Measurements from ENCODE around the gene SHISA9. TPM values are rescaled to one million over a fixed set of nuclear protein-coding genes. Genes with fewer than 3 reads are reported as not detected.

Gene SHISA9
- total RNA-seq, 3 donors from 2014 or later = 0.87 to 7.3 (median 3.0) TPM

DNA sequence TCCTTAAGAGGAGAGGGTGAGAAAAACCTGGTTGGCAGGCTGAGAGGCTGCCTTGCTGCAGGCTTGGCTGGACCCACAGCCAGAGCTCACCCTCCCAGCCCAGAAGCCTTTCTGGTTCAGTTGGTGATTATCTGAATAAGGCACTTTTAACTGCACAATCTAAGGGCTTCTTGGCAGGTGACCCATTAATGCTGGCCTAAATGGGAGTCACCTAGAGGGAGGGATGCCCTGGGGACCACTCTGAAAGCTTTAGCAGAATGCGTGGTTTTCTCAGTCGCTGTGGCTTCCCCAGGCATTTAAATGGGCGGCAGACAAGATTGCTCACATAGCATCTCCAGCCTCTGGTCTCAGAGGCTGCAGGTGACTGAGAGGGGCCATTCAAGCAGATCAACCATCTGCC lies 33.2 kb upstream of the SHISA9 start:
- no peaks in the 10 kb centered on the region for H3K4me1 ChIP-seq (ENCODE audit: low read depth)
- H3K4me3 ChIP-seq = no peak overlapping the region
- TF ChIP-seq, protein P1, sequence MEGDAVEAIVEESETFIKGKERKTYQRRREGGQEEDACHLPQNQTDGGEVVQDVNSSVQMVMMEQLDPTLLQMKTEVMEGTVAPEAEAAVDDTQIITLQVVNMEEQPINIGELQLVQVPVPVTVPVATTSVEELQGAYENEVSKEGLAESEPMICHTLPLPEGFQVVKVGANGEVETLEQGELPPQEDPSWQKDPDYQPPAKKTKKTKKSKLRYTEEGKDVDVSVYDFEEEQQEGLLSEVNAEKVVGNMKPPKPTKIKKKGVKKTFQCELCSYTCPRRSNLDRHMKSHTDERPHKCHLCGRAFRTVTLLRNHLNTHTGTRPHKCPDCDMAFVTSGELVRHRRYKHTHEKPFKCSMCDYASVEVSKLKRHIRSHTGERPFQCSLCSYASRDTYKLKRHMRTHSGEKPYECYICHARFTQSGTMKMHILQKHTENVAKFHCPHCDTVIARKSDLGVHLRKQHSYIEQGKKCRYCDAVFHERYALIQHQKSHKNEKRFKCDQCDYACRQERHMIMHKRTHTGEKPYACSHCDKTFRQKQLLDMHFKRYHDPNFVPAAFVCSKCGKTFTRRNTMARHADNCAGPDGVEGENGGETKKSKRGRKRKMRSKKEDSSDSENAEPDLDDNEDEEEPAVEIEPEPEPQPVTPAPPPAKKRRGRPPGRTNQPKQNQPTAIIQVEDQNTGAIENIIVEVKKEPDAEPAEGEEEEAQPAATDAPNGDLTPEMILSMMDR (IDR thresholded peaks at IDR 0.05) = no peak
- no peak for ATAC-seq
- no peaks in the 10 kb centered on the region for H3K36me3 ChIP-seq (ENCODE audit: low read depth)
- DNase-seq = no peak
- intact Hi-C loops (cut with DNase I, micrococcal nuclease) = no loop called here
- H3K9me3 ChIP-seq = no peaks in the 10 kb centered on the region

DNA sequence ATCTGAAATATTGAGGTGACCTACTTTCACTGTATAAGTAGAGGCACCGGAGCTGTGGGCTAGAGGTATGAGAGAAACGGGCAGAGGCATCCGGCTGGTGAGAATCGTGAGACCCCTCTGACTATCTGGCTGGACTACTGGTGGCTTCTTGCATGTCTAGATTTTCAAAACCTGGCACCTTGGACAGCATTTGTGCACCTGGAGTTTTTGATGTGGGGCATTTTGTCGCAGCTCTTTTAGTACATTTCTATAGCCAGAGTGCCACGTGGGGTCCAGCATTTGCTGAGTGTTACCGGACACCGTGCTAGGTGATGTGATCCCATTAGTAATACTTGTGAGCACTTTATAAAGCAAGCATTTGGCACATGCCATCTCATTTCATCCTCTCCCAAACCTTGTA lies 32.6 kb upstream of the SHISA9 start:
- DNase-seq (no peak), ATAC-seq (no peak)
- Histone ChIP-seq H3K4me3 (no peak overlapping the region), H3K9me3 (no peaks in the 10 kb centered on the region), H3K36me3 (ENCODE audit: low read depth) (no peaks in the 10 kb centered on the region), H3K4me1 (ENCODE audit: low read depth) (no peaks in the 10 kb centered on the region)
- intact Hi-C loops (cut with DNase I, micrococcal nuclease) = no loop called here
- TF ChIP-seq, protein P1 (IDR thresholded peaks at IDR 0.05) = no peak

- no peak for DNase-seq
- ATAC-seq = no peak
- no peaks in the 10 kb centered on the region for H3K9me3 ChIP-seq
- no peaks in the 10 kb centered on the region for H3K4me1 ChIP-seq (ENCODE audit: low read depth)
- no peaks in the 10 kb centered on the region for H3K36me3 ChIP-seq (ENCODE audit: low read depth)
- intact Hi-C loops (cut with DNase I, micrococcal nuclease) = no loop called here
- TF ChIP-seq, protein P1 (IDR thresholded peaks at IDR 0.05) = no peak
- no peak overlapping the region for H3K4me3 ChIP-seq
Observed at GRCh38 chr16:12869698-12870427, 31.5 kb upstream of the SHISA9 start.

GRCh38 chr16:12871784-12872183 lies 29.6 kb upstream of the SHISA9 start:
- ATAC-seq (no peak), DNase-seq (no peak)
- TF ChIP-seq, protein P1 (IDR thresholded peaks at IDR 0.05) = no peak
- Histone ChIP-seq H3K4me3 (no peak overlapping the region), H3K36me3 (ENCODE audit: low read depth) (no peaks in the 10 kb centered on the region), H3K4me1 (ENCODE audit: low read depth) (no peaks in the 10 kb centered on the region), H3K9me3 (no peaks in the 10 kb centered on the region)
- intact Hi-C loops (cut with DNase I, micrococcal nuclease) = no loop called here

- intact Hi-C loops (cut with DNase I, micrococcal nuclease) = no loop called here
- no peak overlapping the region for H3K4me3 ChIP-seq
- no peaks in the 10 kb centered on the region for H3K4me1 ChIP-seq (ENCODE audit: low read depth)
- TF ChIP-seq, protein P1 (IDR thresholded peaks at IDR 0.05) = no peak
- ATAC-seq (no peak), DNase-seq (no peak)
- H3K9me3 ChIP-seq = no peaks in the 10 kb centered on the region
- no peaks in the 10 kb centered on the region for H3K36me3 ChIP-seq (ENCODE audit: low read depth)
Observed at GRCh38 chr16:12874186-12874585, 27.2 kb upstream of the SHISA9 start.
